ENCODE data around the gene ZNF37A. TPM values are rescaled to one million over a fixed set of nuclear protein-coding genes. Genes with fewer than 3 reads are reported as not detected.

Gene ZNF37A
- total RNA-seq (2022; extraction: Qiagen RNA extraction) = 4.2 to 6.1 TPM (median 4.9 TPM) in 5 replicates

DNA sequence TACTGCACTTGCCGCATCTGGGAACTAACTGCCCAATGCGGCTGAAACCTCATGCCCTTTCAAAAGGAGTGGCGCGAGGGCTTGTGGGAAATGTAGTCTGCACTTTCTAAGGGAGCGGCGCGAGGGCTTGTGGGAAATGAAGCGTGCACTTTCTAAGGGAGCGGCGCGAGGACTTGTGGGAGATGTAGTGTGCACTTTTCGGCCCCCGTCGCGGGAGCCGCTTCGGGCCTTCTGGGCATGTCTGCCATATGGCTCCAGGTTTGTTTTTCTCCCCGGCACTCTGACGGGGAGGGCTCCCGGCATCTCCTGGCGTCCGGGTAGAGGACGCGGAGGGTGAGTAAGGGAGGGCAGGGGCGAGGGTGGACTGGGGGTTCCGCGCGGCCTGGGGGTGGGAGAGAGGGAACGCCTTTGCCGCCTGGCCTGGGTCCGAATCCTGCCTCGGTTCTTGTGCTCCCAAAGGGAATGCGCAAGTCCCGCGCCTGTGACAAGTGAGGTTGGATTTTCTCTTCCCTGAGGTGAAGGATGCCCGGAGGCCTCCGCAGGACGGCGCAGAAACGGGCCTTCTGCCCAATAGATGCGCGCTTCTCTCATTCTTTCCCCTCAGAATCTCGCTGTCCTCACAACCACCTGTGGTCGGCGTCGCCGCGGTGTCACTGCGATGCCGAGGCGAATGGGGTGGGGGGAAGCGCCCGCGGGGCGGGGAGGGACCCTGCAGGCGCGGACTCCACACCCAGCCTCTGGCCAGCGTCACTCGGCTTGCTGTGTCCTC, at the start of gene ZNF37A:
Gene ZNF37A (plus strand): TSS at position 180 of the 769 bp plus-strand sequence. CDS start 2,281 bp downstream, outside the sequence.

Other genes starting within 250 kb of the ZNF37A start
- 2.8 to 4.0 TPM (median 3.7 TPM) in 5 replicates for gene ZNF248, start 236.7 kb upstream of the ZNF37A start, total RNA-seq (2022; extraction: Qiagen RNA extraction)
- gene ZNF25, start 117.7 kb upstream of the ZNF37A start, total RNA-seq (2022; extraction: Qiagen RNA extraction) = 1.1 to 2.0 TPM (median 1.6 TPM) in 5 replicates
- 6.8 to 8.4 TPM (median 7.9 TPM) in 5 replicates for gene ZNF33A, start 83.7 kb upstream of the ZNF37A start, total RNA-seq (2022; extraction: Qiagen RNA extraction)

All from A549 treated with AZD2906 at 1 μM for 4 hours (cell line).